ENCODE results near the gene RBCK1. TPM values are rescaled to one million over a fixed set of nuclear protein-coding genes. Genes with fewer than 3 reads are reported as not detected.
"Not testable (repeated sequence)": the region's sequence is repeated elsewhere in the genome, so short reads cannot be mapped to it uniquely, and the experiment has no call there.

The RBCK1 gene
- total and polyA plus RNA-seq, 8 donors = 30.7 to 211 (median 98.2) TPM

- Histone ChIP-seq H3K36me3 (peaks cover 40 to 84% (median 82%) of the 10 kb centered on the region in 4 donors), H3K27ac (peak overlapping the region in 3 of 5 donors; percentile 11 to 18 (median 14)), H3K27me3 (no peaks in the 10 kb centered on the region), H3K4me1 (peaks cover 6 to 41% (median 27%) of the 10 kb centered on the region in 4 donors), H3K4me3 (no peak overlapping the region), H3K9me3 (no peaks in the 10 kb centered on the region)
- 62 to 70% (median 67%) methylated on average over 3 of the region's 3 CpGs for WGBS, 5 donors
- no peak for DNase-seq
- intact Hi-C loops (cut with DNase I; ENCODE audit: low total_unique reads) = no loop called here
- TF ChIP-seq POLR2AphosphoS5 (IDR thresholded peaks at IDR 0.05) (no peak), POLR2A (IDR thresholded peaks at IDR 0.05) (no peak), EP300 (IDR thresholded peaks at IDR 0.05) (no peak)
- TF ChIP-seq, protein P1, sequence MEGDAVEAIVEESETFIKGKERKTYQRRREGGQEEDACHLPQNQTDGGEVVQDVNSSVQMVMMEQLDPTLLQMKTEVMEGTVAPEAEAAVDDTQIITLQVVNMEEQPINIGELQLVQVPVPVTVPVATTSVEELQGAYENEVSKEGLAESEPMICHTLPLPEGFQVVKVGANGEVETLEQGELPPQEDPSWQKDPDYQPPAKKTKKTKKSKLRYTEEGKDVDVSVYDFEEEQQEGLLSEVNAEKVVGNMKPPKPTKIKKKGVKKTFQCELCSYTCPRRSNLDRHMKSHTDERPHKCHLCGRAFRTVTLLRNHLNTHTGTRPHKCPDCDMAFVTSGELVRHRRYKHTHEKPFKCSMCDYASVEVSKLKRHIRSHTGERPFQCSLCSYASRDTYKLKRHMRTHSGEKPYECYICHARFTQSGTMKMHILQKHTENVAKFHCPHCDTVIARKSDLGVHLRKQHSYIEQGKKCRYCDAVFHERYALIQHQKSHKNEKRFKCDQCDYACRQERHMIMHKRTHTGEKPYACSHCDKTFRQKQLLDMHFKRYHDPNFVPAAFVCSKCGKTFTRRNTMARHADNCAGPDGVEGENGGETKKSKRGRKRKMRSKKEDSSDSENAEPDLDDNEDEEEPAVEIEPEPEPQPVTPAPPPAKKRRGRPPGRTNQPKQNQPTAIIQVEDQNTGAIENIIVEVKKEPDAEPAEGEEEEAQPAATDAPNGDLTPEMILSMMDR (IDR thresholded peaks at IDR 0.05) = no peak
Observed at GRCh38 chr20:444117-444516, 36.0 kb downstream of the RBCK1 start.

GRCh38 chr20:444862-445426 is 36.8 kb downstream of the RBCK1 start:
- H3K36me3 ChIP-seq = peaks cover 31 to 76% (median 74%) of the 10 kb centered on the region in 4 donors
- peak overlapping the region in 3 of 5 donors; percentile 5 to 39 (median 14) for H3K27ac ChIP-seq
- intact Hi-C loops (cut with DNase I; ENCODE audit: low total_unique reads) = no loop called here
- 75 to 82% (median 79%) methylated on average over 12 of the region's 12 CpGs for WGBS, 5 donors
- peaks cover 6 to 35% (median 26%) of the 10 kb centered on the region in 4 donors for H3K4me1 ChIP-seq
- no peak for DNase-seq
- no peaks in the 10 kb centered on the region for H3K27me3 ChIP-seq
- TF ChIP-seq, protein P1 (IDR thresholded peaks at IDR 0.05) = no peak
- TF ChIP-seq POLR2AphosphoS5 (IDR thresholded peaks at IDR 0.05) = no peak
- no peak overlapping the region for H3K4me3 ChIP-seq
- no peaks in the 10 kb centered on the region for H3K9me3 ChIP-seq

DNA sequence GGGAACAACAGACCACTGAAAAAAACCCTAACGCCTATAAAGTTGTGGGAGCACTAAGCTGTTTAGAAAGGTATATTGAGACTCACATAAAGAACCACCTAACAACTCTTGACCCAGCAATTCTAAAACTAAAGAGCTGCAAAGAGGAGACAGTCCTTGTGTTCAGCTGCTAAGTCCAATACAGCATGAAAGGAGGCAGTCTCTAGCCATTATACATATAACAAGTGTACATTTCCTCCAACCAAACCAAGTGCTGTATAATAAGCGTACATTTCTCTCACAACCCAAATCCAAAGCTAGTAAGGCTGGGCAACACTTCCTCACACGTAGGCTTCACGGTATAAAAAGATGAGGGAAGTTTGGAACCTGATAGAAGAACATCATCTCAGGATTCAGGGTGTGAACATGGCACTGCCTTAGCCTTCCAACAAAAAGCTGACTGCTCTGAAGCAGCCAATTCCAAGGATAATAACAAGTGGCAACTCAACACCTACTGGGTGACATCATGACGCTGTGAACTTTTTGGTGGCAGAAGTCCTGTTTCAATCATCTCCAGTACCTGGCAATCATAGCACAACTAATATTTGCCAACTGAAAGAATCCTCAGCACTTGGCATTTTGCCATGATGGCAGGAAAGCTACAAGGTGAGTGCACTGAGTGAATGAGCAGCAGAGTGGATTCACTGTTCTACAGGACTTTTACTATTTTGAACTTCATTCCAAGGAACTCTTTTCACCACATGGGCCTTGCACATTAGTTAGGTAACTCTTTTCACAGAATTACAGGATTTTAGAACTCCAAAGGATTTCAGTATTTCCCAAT is 37.6 kb downstream of the RBCK1 start:
- no peaks in the 10 kb centered on the region for H3K9me3 ChIP-seq
- DNase-seq = peak; percentile 42 to 63
- TF ChIP-seq EP300 (IDR thresholded peaks at IDR 0.05) = no peak
- no peak for TF ChIP-seq POLR2AphosphoS5 (IDR thresholded peaks at IDR 0.05)
- TF ChIP-seq POLR2A (IDR thresholded peaks at IDR 0.05) = no peak
- TF ChIP-seq, protein P1 (IDR thresholded peaks at IDR 0.05) = no peak
- no peaks in the 10 kb centered on the region for H3K27me3 ChIP-seq
- intact Hi-C loops (cut with DNase I; ENCODE audit: low total_unique reads) = no loop called here
- H3K36me3 ChIP-seq = peaks cover 24 to 68% (median 66%) of the 10 kb centered on the region in 4 donors
- H3K4me3 ChIP-seq = no peak overlapping the region
- no peak overlapping the region for H3K27ac ChIP-seq
- H3K4me1 ChIP-seq = peaks cover 6 to 41% (median 30%) of the 10 kb centered on the region in 4 donors
- 60 to 75% (median 71%) methylated on average over 5 of the region's 5 CpGs for WGBS, 5 donors

DNA sequence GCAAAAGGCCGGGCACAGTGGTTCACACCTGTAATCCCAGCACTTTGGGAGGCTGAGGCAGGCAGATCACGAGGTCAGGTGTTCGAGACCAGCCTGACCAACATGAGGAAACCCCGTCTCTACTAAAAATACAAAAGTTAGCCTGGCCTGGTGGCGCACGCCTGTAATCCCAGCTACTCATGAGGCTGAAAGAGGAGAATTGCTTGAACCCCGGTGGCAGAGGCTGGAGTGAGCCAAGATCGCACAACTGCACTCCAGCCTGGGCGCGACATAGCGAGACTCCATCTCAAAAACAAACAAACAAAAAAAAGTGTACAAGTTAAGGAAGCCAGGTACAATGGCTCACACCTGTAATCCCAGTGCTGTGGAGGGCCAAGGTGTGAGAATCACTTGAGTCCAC is 43.9 kb downstream of the RBCK1 start:
- H3K9me3 ChIP-seq; H3K27me3 ChIP-seq; DNase-seq; H3K4me3 ChIP-seq; intact Hi-C loops (cut with DNase I; ENCODE audit: low total_unique reads); H3K27ac ChIP-seq: not testable (repeated sequence)
- H3K36me3 ChIP-seq = peaks cover 0 to 15% (median 4%) of the 10 kb centered on the region in 4 donors
- H3K4me1 ChIP-seq = peaks cover 0 to 26% (median 16%) of the 10 kb centered on the region in 4 donors
- 87 to 94% (median 89%) methylated on average over 11 of the region's 11 CpGs for WGBS, 5 donors

All from stomach (tissue), 9 donors.